GM19463 (cell line): ENCODE results near the gene RGPD5.
"Not testable (repeated sequence)": the region's sequence is repeated elsewhere in the genome, so short reads cannot be mapped to it uniquely, and the experiment has no call there.

ENCODE experiments used
- ATAC-seq: cut with Tn5 transposase; IDR thresholded peaks from one replicate; pipeline ENCODE4 v1.9.1; 2021; ENCODE audit warnings: mild to moderate bottlenecking, moderate library complexity; ENCODE audit not compliant: unreplicated experiment

Gene RGPD5

GRCh38 chr2:109794074-109794737 is at the start of gene RGPD5:
Gene RGPD5, plus strand, starts transcription at chr2:109794305. Its CDS starts 161 bp downstream, at chr2:109794466.
- ATAC-seq: peak; percentile 96

- ATAC-seq: not testable (repeated sequence)
Observed at GRCh38 chr2:109751572-109751971, 42.5 kb upstream of the RGPD5 start.

GRCh38 chr2:109757163-109757824 is 36.8 kb upstream of the RGPD5 start:
- ATAC-seq: not testable (repeated sequence)

- not testable (repeated sequence) for ATAC-seq
Observed at GRCh38 chr2:109760265-109761042, 33.7 kb upstream of the RGPD5 start.

- ATAC-seq: not testable (repeated sequence)
Observed at GRCh38 chr2:109761043-109761454, 33.1 kb upstream of the RGPD5 start.

GRCh38 chr2:109761976-109762375 is 32.1 kb upstream of the RGPD5 start:
- not testable (repeated sequence) for ATAC-seq

GRCh38 chr2:109766074-109766473 is 28.0 kb upstream of the RGPD5 start:
- not testable (repeated sequence) for ATAC-seq

- not testable (repeated sequence) for ATAC-seq
Observed at GRCh38 chr2:109766886-109767578, 27.1 kb upstream of the RGPD5 start.

GRCh38 chr2:109768934-109769333 is 25.2 kb upstream of the RGPD5 start:
- ATAC-seq: not testable (repeated sequence)

GRCh38 chr2:109779118-109779517 is 15.0 kb upstream of the RGPD5 start:
- not testable (repeated sequence) for ATAC-seq

GRCh38 chr2:109781147-109781816 is 12.8 kb upstream of the RGPD5 start:
- ATAC-seq: not testable (repeated sequence)

GRCh38 chr2:109782446-109782993 is 11.6 kb upstream of the RGPD5 start:
- not testable (repeated sequence) for ATAC-seq

GRCh38 chr2:109791530-109792279 is 2.4 kb upstream of the RGPD5 start:
- ATAC-seq: not testable (repeated sequence)

GRCh38 chr2:109792659-109793058 is 1.4 kb upstream of the RGPD5 start:
- ATAC-seq: peak; percentile 60

GRCh38 chr2:109871129-109871751 is 77.1 kb downstream of the RGPD5 start:
- not testable (repeated sequence) for ATAC-seq

GRCh38 chr2:109876625-109877024 is 82.5 kb downstream of the RGPD5 start:
- not testable (repeated sequence) for ATAC-seq

- not testable (repeated sequence) for ATAC-seq
Observed at GRCh38 chr2:109882112-109882511, 88.0 kb downstream of the RGPD5 start.

GRCh38 chr2:109888414-109888813 is 94.3 kb downstream of the RGPD5 start:
- ATAC-seq: not testable (repeated sequence)

- not testable (repeated sequence) for ATAC-seq
Observed at GRCh38 chr2:109889909-109890308, 95.8 kb downstream of the RGPD5 start.
